MM.1S (cell line): ENCODE results near the gene CNTN5.
A peak's percentile ranks its signal among the peaks of the same experiment; 100 is the strongest.

Experiments
- DNase-seq: peaks from one replicate; pipeline ENCODE4 v3.0.0-alpha.2; 2015
- H2AFZ ChIP-seq: fragments of 300-600 bp; sonication (generic); 2 replicates; pipeline ENCODE4 v1.6.0; 2016; ENCODE audit warnings: antibody characterized with exemption, low read length
- H3F3A ChIP-seq: fragments of 300-600 bp; sonication (generic); 2 replicates; pipeline ENCODE4 v1.6.1; 2016; ENCODE audit warnings: mild to moderate bottlenecking, antibody characterized with exemption, low read length, moderate library complexity, mixed read lengths; ENCODE audit not compliant: insufficient read depth
- H3K27ac ChIP-seq: fragments of 300-600 bp; sonication (generic); 2 replicates; pipeline ENCODE4 v1.5.1; 2016; ENCODE audit warnings: mild to moderate bottlenecking, low read length
- H3K27me3 ChIP-seq: fragments of 300-600 bp; sonication (generic); replicated peaks from 2 replicates; pipeline ENCODE4 v1.6.0; 2016; ENCODE audit warnings: low read length; ENCODE audit not compliant: insufficient read depth
- H3K36me3 ChIP-seq: fragments of 300-600 bp; sonication (generic); replicated peaks from 2 replicates; pipeline ENCODE4 v1.6.1; 2016; ENCODE audit warnings: mild to moderate bottlenecking, low read length, mixed read lengths; ENCODE audit not compliant: insufficient read depth
- H3K4me1 ChIP-seq: fragments of 300-600 bp; sonication (generic); 2 replicates; pipeline ENCODE4 v1.6.1; 2016; ENCODE audit warnings: low read length, mixed read lengths
- H3K4me2 ChIP-seq: fragments of 300-600 bp; sonication (generic); 2 replicates; pipeline ENCODE4 v1.6.0; 2016; ENCODE audit warnings: low read depth, low read length
- H3K4me3 ChIP-seq: fragments of 300-600 bp; sonication (generic); 2 replicates; pipeline ENCODE4 v1.5.1; 2016; ENCODE audit warnings: low read length, mixed read lengths
- H3K79me2 ChIP-seq: fragments of 300-600 bp; sonication (generic); 2 replicates; pipeline ENCODE4 v1.6.1; 2016; ENCODE audit warnings: mixed run types, low read length, mixed read lengths
- H3K9ac ChIP-seq: fragments of 300-600 bp; sonication (generic); 2 replicates; pipeline ENCODE4 v1.6.1; 2016; ENCODE audit warnings: low read length, mixed read lengths
- H3K9me2 ChIP-seq: fragments of 300-600 bp; sonication (generic); replicated peaks from 2 replicates; pipeline ENCODE4 v1.6.1; 2016; ENCODE audit warnings: mild to moderate bottlenecking, low read length, mixed read lengths; ENCODE audit not compliant: insufficient read depth
- H3K9me3 ChIP-seq: fragments of 300-600 bp; sonication (generic); replicated peaks from 2 replicates; pipeline ENCODE4 v1.6.1; 2016; ENCODE audit warnings: mild to moderate bottlenecking, low read length, mixed read lengths; ENCODE audit not compliant: insufficient read depth
- H4K20me1 ChIP-seq: fragments of 300-600 bp; sonication (generic); 2 replicates; pipeline ENCODE4 v1.6.1; 2016; ENCODE audit warnings: mild to moderate bottlenecking, low read length, moderate library complexity, mixed read lengths; ENCODE audit not compliant: insufficient read depth
- CTCF ChIP-seq: fragments of 300-600 bp; sonication (generic); IDR thresholded peaks from 2 replicates; pipeline ENCODE4 v1.5.1; 2016; ENCODE audit warnings: antibody characterized with exemption, low read length, mixed read lengths
- EZH2 ChIP-seq: fragments of 300-600 bp; sonication (generic); optimal IDR thresholded peaks from 2 replicates; pipeline ENCODE3; 2017; ENCODE audit warnings: low read depth, mild to moderate bottlenecking, antibody characterized with exemption, low read length, mixed read lengths
- EZH2phosphoT487 ChIP-seq: fragments of 300-600 bp; sonication (generic); IDR thresholded peaks from 2 replicates; pipeline ENCODE4 v1.6.1; 2018; ENCODE audit warnings: antibody characterized with exemption, low read length

The CNTN5 gene

DNA sequence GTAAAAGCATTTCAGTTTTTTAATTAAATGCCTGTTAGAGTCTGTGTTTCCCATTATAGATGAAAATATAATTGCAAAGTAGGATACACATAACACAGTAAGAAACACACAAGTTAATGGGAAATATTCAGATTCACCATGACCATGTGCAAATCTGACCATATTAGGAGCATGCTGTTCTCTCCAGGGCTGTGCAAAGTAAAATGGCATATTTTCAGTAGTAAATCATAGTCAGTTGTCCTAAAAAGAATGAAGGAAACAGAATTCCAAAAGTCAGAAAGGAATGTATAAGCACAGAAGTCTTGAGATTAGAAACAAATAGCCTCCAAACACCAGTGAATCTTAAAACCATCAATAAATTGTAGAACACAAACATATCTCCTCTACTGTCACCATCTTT, 44.4 kb downstream of the CNTN5 start:
- Histone ChIP-seq H3K9me2 (no peaks in the 10 kb centered on the region), H3K4me2 (no peak overlapping the region), H3K4me3 (no peak overlapping the region), H4K20me1 (no peaks in the 10 kb centered on the region), H3K27me3 (no peaks in the 10 kb centered on the region), H3K9me3 (no peaks in the 10 kb centered on the region), H3F3A (peaks cover 16% of the 10 kb centered on the region), H3K9ac (no peak overlapping the region), H3K4me1 (peaks cover 17% of the 10 kb centered on the region), H2AFZ (no peak overlapping the region), H3K36me3 (no peaks in the 10 kb centered on the region), H3K27ac (no peak overlapping the region), H3K79me2 (no peaks in the 10 kb centered on the region)
- no peak for TF ChIP-seq CTCF
- TF ChIP-seq EZH2phosphoT487: no peak
- no peak for TF ChIP-seq EZH2
- DNase-seq: no peak

DNA sequence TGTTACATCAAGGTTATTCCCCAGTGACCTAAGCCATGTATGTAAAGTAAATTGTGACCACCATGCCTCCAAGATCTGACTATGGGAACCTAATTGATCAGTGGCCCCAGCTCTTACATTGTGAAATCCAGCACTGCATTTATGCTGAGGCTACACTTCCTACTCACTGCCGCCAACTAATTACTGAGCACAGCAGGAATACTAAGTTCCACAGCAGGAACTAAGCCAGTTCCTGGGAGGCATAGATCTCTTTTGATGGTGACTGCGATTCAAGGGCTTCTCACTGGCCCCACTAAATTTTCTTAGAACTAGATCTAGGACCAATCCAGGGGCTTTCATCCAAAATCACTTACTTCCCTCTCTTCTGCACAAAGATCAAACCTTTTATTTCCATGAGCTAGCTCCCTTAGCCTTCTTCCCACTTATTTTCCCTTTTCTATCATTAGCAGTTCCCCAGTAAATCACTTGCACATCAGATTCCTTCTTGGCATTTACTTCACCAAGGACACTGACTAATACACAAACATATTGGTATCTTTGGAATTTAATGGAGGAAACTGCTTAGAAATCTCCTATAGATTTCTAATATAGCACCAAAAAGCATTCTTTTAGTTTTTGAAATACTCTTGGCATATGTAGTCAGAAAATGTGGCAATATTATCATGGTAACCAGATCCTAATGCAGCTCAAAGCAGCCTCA, 46.0 kb downstream of the CNTN5 start:
- no peak overlapping the region for H3K27ac ChIP-seq
- H3K9me3 ChIP-seq: no peaks in the 10 kb centered on the region
- H3K36me3 ChIP-seq: no peaks in the 10 kb centered on the region
- H3F3A ChIP-seq: peaks cover 22% of the 10 kb centered on the region
- no peak overlapping the region for H3K9ac ChIP-seq
- H3K4me1 ChIP-seq: peaks cover 21% of the 10 kb centered on the region
- no peaks in the 10 kb centered on the region for H3K9me2 ChIP-seq
- no peak overlapping the region for H2AFZ ChIP-seq
- H3K79me2 ChIP-seq: no peaks in the 10 kb centered on the region
- no peaks in the 10 kb centered on the region for H4K20me1 ChIP-seq
- DNase-seq: no peak
- no peak for TF ChIP-seq CTCF
- no peak for TF ChIP-seq EZH2phosphoT487
- no peak for TF ChIP-seq EZH2
- H3K27me3 ChIP-seq: no peaks in the 10 kb centered on the region
- no peak overlapping the region for H3K4me3 ChIP-seq
- H3K4me2 ChIP-seq: no peak overlapping the region

- H2AFZ ChIP-seq: peak overlapping the region; percentile 78
- H3K4me2 ChIP-seq: peak overlapping the region; percentile 78
- peak overlapping the region; percentile 96 for H3K27ac ChIP-seq
- no peaks in the 10 kb centered on the region for H3K27me3 ChIP-seq
- H4K20me1 ChIP-seq: no peaks in the 10 kb centered on the region
- H3K9me2 ChIP-seq: no peaks in the 10 kb centered on the region
- H3F3A ChIP-seq: peaks cover 22% of the 10 kb centered on the region
- no peaks in the 10 kb centered on the region for H3K79me2 ChIP-seq
- TF ChIP-seq CTCF (no peak), EZH2phosphoT487 (no peak), EZH2 (no peak)
- peak; percentile 67 for DNase-seq
- peak overlapping the region; percentile 82 for H3K4me3 ChIP-seq
- no peaks in the 10 kb centered on the region for H3K36me3 ChIP-seq
- peak overlapping the region; percentile 74; the same call in 1 of the 2 replicates for H3K9ac ChIP-seq
- H3K4me1 ChIP-seq: peaks cover 21% of the 10 kb centered on the region
- no peaks in the 10 kb centered on the region for H3K9me3 ChIP-seq
Observed at GRCh38 chr11:99068832-99069231, 48.1 kb downstream of the CNTN5 start.
